CD4-positive, CD25-positive, alpha-beta regulatory T cell (primary cell): ENCODE measurements around the gene ZSCAN12. TPM values are rescaled to one million over a fixed set of nuclear protein-coding genes. Genes with fewer than 3 reads are reported as not detected.
"Not testable (repeated sequence)": the region's sequence is repeated elsewhere in the genome, so short reads cannot be mapped to it uniquely, and the experiment has no call there.

Source experiments
- ATAC-seq, 2 donors: fragments of 150-1000 bp; cut with Tn5 transposase; one replicate each; pipeline ENCODE4 v1.10.0; 2021; ENCODE audit warnings: low read depth in 2 of 2, moderate number of reproducible peaks in 2 of 2, moderate library complexity in 1 of 2
- DNase-seq, 3 donors: peaks; one replicate each; pipeline versions ENCODE4 v3.0.0 to v3.0.0-alpha.2; 2012 to 2022; ENCODE audit warnings: mixed read lengths in 1 of 3
- H3K27ac ChIP-seq: one replicate; pipeline ENCODE4 v1.7.0; 2013; ENCODE audit warnings: mild to moderate bottlenecking, low read length; ENCODE audit not compliant: insufficient read depth, poor library complexity, severe bottlenecking
- H3K27me3 ChIP-seq: one replicate; pipeline ENCODE4 v1.7.0; 2013; ENCODE audit warnings: low read length; ENCODE audit not compliant: control insufficient read depth, insufficient read depth
- H3K36me3 ChIP-seq: one replicate; pipeline ENCODE4 v1.7.0; 2013; ENCODE audit warnings: mild to moderate bottlenecking, low read length, moderate library complexity; ENCODE audit not compliant: control insufficient read depth, insufficient read depth
- H3K4me1 ChIP-seq: 2 replicates; pipeline ENCODE4 v1.7.0; 2013; ENCODE audit warnings: mild to moderate bottlenecking, low read length; ENCODE audit not compliant: insufficient read depth, control insufficient read depth, poor library complexity, severe bottlenecking
- H3K4me3 ChIP-seq: one replicate; pipeline ENCODE4 v1.7.0; 2013; ENCODE audit warnings: low read depth, mild to moderate bottlenecking, low read length, moderate library complexity
- H3K9me3 ChIP-seq, 2 experiments: 1 replicate in 1 of 2; 2 replicates in 1 of 2; pipeline ENCODE4 v1.7.0; 2013; ENCODE audit warnings: low read length in 2 of 2, mild to moderate bottlenecking in 1 of 2, moderate library complexity in 1 of 2; ENCODE audit not compliant: control insufficient read depth in 2 of 2
- H3K27ac Mint-ChIP-seq, 3 donors: one replicate each; pipeline ENCODE4 v1.8.0; 2020 to 2022; ENCODE audit warnings: mild to moderate bottlenecking in 3 of 3, mixed read lengths in 3 of 3, moderate library complexity in 2 of 3
- H3K27me3 Mint-ChIP-seq: one replicate; pipeline ENCODE4 v1.8.0; 2022; ENCODE audit warnings: mild to moderate bottlenecking, mixed read lengths
- H3K36me3 Mint-ChIP-seq: one replicate; pipeline ENCODE4 v1.8.0; 2020; ENCODE audit warnings: mixed read lengths
- H3K4me1 Mint-ChIP-seq, 4 donors: one replicate each; pipeline ENCODE4 v1.8.0; 2020 to 2022; ENCODE audit warnings: mixed read lengths in 4 of 4, mild to moderate bottlenecking in 1 of 4
- H3K4me3 Mint-ChIP-seq, 4 donors: one replicate each; pipeline ENCODE4 v1.8.0; 2020 to 2022; ENCODE audit warnings: mild to moderate bottlenecking in 4 of 4, mixed read lengths in 4 of 4, moderate library complexity in 3 of 4
- H3K9me3 Mint-ChIP-seq, 7 donors: one replicate each; pipeline ENCODE4 v1.8.0; 2020 to 2022; ENCODE audit warnings: mixed read lengths in 7 of 7, mild to moderate bottlenecking in 3 of 7, moderate library complexity in 2 of 7
- polyA plus RNA-seq, 4 donors: library from polyadenylated mRNA; unstranded; fragments of 300-500 nt; fragmentation: Illumina TruSeq; gene quantifications; one replicate each; pipeline ENCODE4 v1.2.3, GENCODE V29; 2021
- total RNA-seq: library from RNA; stranded (reverse); gene quantifications from one replicate; pipeline ENCODE4 v1.2.3, GENCODE V29; 2022

Gene ZSCAN12
- total and polyA plus RNA-seq, 5 donors from 2014 or later: 1.2 to 2.7 (median 2.1) TPM

GRCh38 chr6:28408076-28408802, 8.7 kb upstream of the ZSCAN12 start:
- Histone ChIP-seq H3K27ac (no peak overlapping the region), H3K4me3 (no peak overlapping the region), H3K9me3 (no peaks in the 10 kb centered on the region), H3K36me3 (no peaks in the 10 kb centered on the region), H3K4me1 (no peaks in the 10 kb centered on the region), H3K27me3 (peaks cover 17% of the 10 kb centered on the region)
- ATAC-seq (no peak), DNase-seq (peak in 1 of 3 donors; percentile 60)
- Mint-ChIP-seq H3K4me1 (peaks cover 0 to 6% (median 0%) of the 10 kb centered on the region in 4 donors), H3K36me3 (no peaks in the 10 kb centered on the region), H3K9me3 (peaks cover 0 to 8% (median 0%) of the 10 kb centered on the region in 7 donors), H3K27ac (no peak overlapping the region), H3K27me3 (peaks cover 38% of the 10 kb centered on the region), H3K4me3 (no peak overlapping the region)

DNA sequence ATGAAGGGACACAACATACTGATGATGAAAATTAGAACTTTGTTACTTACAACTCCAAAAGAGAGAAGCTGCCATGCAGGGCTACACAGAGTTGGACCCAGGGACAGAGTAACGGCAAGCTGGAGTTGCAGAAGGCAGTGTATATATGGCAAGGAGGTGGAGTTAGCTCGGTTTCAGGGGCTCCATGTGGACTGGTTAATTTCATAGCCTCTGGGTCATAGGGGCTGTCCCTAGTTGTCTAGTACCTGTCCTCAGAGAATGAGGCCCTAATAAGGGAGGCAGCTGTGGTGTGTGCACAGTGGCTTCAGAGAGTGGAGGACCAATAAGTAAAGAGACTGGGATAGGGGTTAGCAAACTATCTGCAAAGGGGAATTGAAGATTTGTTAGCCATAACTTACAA, 7.9 kb upstream of the ZSCAN12 start:
- Mint-ChIP-seq H3K4me3 (no peak overlapping the region), H3K4me1 (peaks cover 0 to 6% (median 0%) of the 10 kb centered on the region in 4 donors), H3K36me3 (no peaks in the 10 kb centered on the region), H3K27me3 (peaks cover 45% of the 10 kb centered on the region), H3K9me3 (peaks cover 0 to 8% (median 0%) of the 10 kb centered on the region in 7 donors), H3K27ac (no peak overlapping the region)
- no peaks in the 10 kb centered on the region for H3K4me1 ChIP-seq
- no peaks in the 10 kb centered on the region for H3K9me3 ChIP-seq
- peaks cover 17% of the 10 kb centered on the region for H3K27me3 ChIP-seq
- ATAC-seq: no peak
- no peak overlapping the region for H3K27ac ChIP-seq
- no peaks in the 10 kb centered on the region for H3K36me3 ChIP-seq
- no peak overlapping the region for H3K4me3 ChIP-seq
- no peak for DNase-seq

DNA sequence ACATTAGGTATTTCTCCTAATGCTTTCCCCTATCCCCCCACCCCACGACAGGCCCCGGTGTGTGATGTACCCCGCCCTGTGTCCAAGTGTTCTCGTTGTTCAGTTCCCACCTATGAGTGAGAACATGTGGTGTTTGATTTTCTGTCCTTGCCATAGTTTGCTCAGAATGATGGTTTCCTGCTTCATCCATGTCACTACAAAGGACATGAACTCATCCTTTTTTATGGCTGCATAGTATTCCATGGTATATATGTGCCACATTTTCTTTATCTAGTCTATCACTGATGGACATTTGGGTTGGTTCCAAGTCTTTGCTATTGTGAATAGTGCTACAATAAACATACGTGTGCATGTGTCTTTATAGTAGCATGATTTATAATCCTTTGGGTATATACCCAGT, 4.4 kb upstream of the ZSCAN12 start:
- not testable (repeated sequence) for ATAC-seq, H3K4me3 ChIP-seq, H3K4me3 Mint-ChIP-seq, H3K9me3 ChIP-seq, H3K36me3 ChIP-seq, H3K27ac ChIP-seq, H3K27ac Mint-ChIP-seq, H3K9me3 Mint-ChIP-seq, H3K36me3 Mint-ChIP-seq, DNase-seq
- peaks cover 11% of the 10 kb centered on the region for H3K27me3 ChIP-seq
- peaks cover 4 to 27% (median 7%) of the 10 kb centered on the region in 4 donors for H3K4me1 Mint-ChIP-seq
- peaks cover 65% of the 10 kb centered on the region for H3K27me3 Mint-ChIP-seq
- H3K4me1 ChIP-seq: peaks cover 11% of the 10 kb centered on the region

DNA sequence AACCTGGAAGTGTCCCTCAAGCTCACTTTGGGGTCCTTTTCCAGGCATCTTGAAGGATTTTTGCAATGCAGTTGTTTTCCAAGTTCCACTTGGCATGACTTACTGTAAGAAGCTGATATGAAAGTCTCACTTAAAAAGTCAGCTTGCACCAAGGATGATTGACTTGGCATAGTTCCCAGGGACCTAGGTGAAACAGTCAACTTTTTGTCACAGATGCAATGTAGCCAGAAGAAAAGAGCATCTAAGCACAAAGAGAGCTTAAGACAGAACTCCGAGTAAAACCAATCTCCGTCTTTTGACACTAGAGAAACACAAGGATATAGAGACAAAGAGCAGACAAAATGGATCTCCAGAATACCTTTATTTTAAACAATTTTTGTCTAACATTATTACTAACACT, 2.6 kb upstream of the ZSCAN12 start:
- Histone ChIP-seq H3K4me3 (no peak overlapping the region), H3K9me3 (no peaks in the 10 kb centered on the region), H3K4me1 (peaks cover 25% of the 10 kb centered on the region), H3K27me3 (peaks cover 8% of the 10 kb centered on the region), H3K36me3 (peaks cover 2% of the 10 kb centered on the region), H3K27ac (no peak overlapping the region)
- DNase-seq (no peak), ATAC-seq (no peak)
- H3K4me1 Mint-ChIP-seq: peaks cover 9 to 39% (median 19%) of the 10 kb centered on the region in 4 donors
- peaks cover 18% of the 10 kb centered on the region for H3K36me3 Mint-ChIP-seq
- peaks cover 56% of the 10 kb centered on the region for H3K27me3 Mint-ChIP-seq
- peaks cover 0 to 8% (median 5%) of the 10 kb centered on the region in 7 donors for H3K9me3 Mint-ChIP-seq
- H3K4me3 Mint-ChIP-seq: peak overlapping the region in 1 of 4 donors; percentile 59
- H3K27ac Mint-ChIP-seq: no peak overlapping the region

- peaks cover 9 to 49% (median 28%) of the 10 kb centered on the region in 4 donors for H3K4me1 Mint-ChIP-seq
- ATAC-seq: no peak
- Histone ChIP-seq H3K36me3 (peaks cover 8% of the 10 kb centered on the region), H3K9me3 (no peaks in the 10 kb centered on the region), H3K27me3 (peaks cover 6% of the 10 kb centered on the region), H3K27ac (no peak overlapping the region), H3K4me1 (peaks cover 28% of the 10 kb centered on the region), H3K4me3 (no peak overlapping the region)
- DNase-seq: no peak
- H3K9me3 Mint-ChIP-seq: peaks cover 0 to 8% (median 5%) of the 10 kb centered on the region in 7 donors
- H3K4me3 Mint-ChIP-seq: peak overlapping the region; percentile 8 to 99 (median 57)
- peaks cover 26% of the 10 kb centered on the region for H3K36me3 Mint-ChIP-seq
- H3K27ac Mint-ChIP-seq: no peak overlapping the region
- H3K27me3 Mint-ChIP-seq: peaks cover 47% of the 10 kb centered on the region
Observed at GRCh38 chr6:28401172-28401571, 1.6 kb upstream of the ZSCAN12 start.

- Mint-ChIP-seq H3K9me3 (peaks cover 0 to 6% (median 5%) of the 10 kb centered on the region in 7 donors), H3K27ac (peak overlapping the region; percentile 74 to 95 (median 92)), H3K27me3 (peaks cover 43% of the 10 kb centered on the region), H3K4me1 (peaks cover 9 to 58% (median 38%) of the 10 kb centered on the region in 4 donors), H3K4me3 (peak overlapping the region; percentile 92 to 99 (median 95)), H3K36me3 (peaks cover 34% of the 10 kb centered on the region)
- peaks cover 28% of the 10 kb centered on the region for H3K4me1 ChIP-seq
- peak overlapping the region; percentile 90 for H3K4me3 ChIP-seq
- no peak overlapping the region for H3K27ac ChIP-seq
- DNase-seq (no peak), ATAC-seq (no peak)
- H3K36me3 ChIP-seq: peaks cover 12% of the 10 kb centered on the region
- H3K27me3 ChIP-seq: peaks cover 6% of the 10 kb centered on the region
- H3K9me3 ChIP-seq: no peaks in the 10 kb centered on the region
Observed at GRCh38 chr6:28400122-28400451, 540 bp upstream of the ZSCAN12 start.

- no peak overlapping the region for H3K4me3 ChIP-seq
- Mint-ChIP-seq H3K36me3 (peaks cover 60% of the 10 kb centered on the region), H3K4me3 (peak overlapping the region in 2 of 4 donors; percentile 83 to 92), H3K27ac (no peak overlapping the region), H3K9me3 (peaks cover 0 to 5% (median 3%) of the 10 kb centered on the region in 7 donors), H3K4me1 (peaks cover 15 to 62% (median 49%) of the 10 kb centered on the region in 4 donors), H3K27me3 (peaks cover 11% of the 10 kb centered on the region)
- peaks cover 28% of the 10 kb centered on the region for H3K4me1 ChIP-seq
- H3K27me3 ChIP-seq: peaks cover 6% of the 10 kb centered on the region
- H3K27ac ChIP-seq: no peak overlapping the region
- H3K9me3 ChIP-seq: peaks cover 0 to 3% of the 10 kb centered on the region in 2 experiments
- peaks cover 40% of the 10 kb centered on the region for H3K36me3 ChIP-seq
- ATAC-seq (no peak), DNase-seq (no peak)
Observed at GRCh38 chr6:28395918-28396317, 3.6 kb downstream of the ZSCAN12 start.
